OCI-LY3 (cell line): ENCODE results near the gene KIF6.

Experiments
- CTCF ChIP-seq: fragments of 200-600, 300-600 bp; sonication (generic); IDR thresholded peaks from 2 replicates; pipeline ENCODE4 v1.5.1; 2014; ENCODE audit warnings: antibody characterized with exemption, low read length, low read depth
- EZH2phosphoT487 ChIP-seq: fragments of 200-600 bp; shearing (Covaris generic); IDR thresholded peaks from 2 replicates; pipeline ENCODE4 v1.6.1; 2018; ENCODE audit warnings: antibody characterized with exemption, mixed run types, low read depth

DNA sequence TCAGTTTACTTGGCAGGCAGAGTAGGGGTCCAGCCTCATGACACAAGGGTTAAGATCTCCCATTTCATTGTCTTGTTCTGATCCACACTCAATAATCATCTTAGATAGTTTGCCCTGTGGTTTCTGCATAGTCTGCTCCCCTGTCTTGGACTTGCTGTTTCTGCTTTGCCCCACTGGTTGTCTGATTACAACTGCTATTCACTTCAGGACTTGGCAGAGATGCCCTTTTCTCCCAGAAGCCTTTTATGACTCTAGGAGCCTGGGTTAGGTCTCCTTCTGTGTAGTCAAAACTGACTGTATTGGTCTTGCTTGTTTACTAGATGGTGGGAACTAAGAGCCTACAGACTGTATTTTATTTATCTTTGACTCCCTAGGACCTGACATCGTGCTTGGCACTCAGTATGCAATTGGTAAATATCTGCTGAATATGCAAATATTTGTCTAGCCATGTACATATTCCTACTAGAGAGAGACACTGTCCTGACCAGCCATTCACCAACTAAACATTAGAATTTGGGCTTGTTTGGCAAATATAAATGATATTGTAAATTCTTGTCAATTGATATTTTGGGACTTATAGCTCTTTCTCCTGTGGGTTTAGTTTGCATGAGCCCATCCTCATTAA lies 236.8 kb downstream of the KIF6 start:
- no peak for TF ChIP-seq CTCF
- TF ChIP-seq EZH2phosphoT487 = no peak
